ENCODE measurements around the gene TCF19.

The TCF19 gene

GRCh38 chr6:31203345-31203979, 45.1 kb downstream of the TCF19 start:
- peak; percentile 45 for DNase-seq (ENCODE audit: extremely low spot score)
- ChIA-PET CTCF (interaction anchor here (0.8 to 3.2 kb wide), 5 partner anchors 11 to 239 kb away, joined by 3 to 17 read pairs (median 3); no protein-coding TSS in a partner anchor), POLR2A (interaction anchor here (0.6 to 1.4 kb wide), 8 partner anchors 38 to 372 kb away, joined by 3 to 8 read pairs (median 4); partner anchors contain the start of gene TNF)
- TF ChIP-seq, protein P1, sequence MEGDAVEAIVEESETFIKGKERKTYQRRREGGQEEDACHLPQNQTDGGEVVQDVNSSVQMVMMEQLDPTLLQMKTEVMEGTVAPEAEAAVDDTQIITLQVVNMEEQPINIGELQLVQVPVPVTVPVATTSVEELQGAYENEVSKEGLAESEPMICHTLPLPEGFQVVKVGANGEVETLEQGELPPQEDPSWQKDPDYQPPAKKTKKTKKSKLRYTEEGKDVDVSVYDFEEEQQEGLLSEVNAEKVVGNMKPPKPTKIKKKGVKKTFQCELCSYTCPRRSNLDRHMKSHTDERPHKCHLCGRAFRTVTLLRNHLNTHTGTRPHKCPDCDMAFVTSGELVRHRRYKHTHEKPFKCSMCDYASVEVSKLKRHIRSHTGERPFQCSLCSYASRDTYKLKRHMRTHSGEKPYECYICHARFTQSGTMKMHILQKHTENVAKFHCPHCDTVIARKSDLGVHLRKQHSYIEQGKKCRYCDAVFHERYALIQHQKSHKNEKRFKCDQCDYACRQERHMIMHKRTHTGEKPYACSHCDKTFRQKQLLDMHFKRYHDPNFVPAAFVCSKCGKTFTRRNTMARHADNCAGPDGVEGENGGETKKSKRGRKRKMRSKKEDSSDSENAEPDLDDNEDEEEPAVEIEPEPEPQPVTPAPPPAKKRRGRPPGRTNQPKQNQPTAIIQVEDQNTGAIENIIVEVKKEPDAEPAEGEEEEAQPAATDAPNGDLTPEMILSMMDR (IDR thresholded peaks at IDR 0.05; ENCODE audit: control extremely low read depth, extremely low read depth, low read depth, missing control alignments): no peak

GRCh38 chr6:31204751-31205145, 46.4 kb downstream of the TCF19 start:
- DNase-seq (ENCODE audit: extremely low spot score): no peak
- TF ChIP-seq, protein P1 (IDR thresholded peaks at IDR 0.05; ENCODE audit: control extremely low read depth, extremely low read depth, low read depth, missing control alignments): no peak
- ChIA-PET CTCF (interaction anchor here (1.7 to 5.1 kb wide), 3 partner anchors 9 to 161 kb away, joined by 4 to 23 read pairs (median 4); no protein-coding TSS in a partner anchor), POLR2A (no interaction called here)

DNA sequence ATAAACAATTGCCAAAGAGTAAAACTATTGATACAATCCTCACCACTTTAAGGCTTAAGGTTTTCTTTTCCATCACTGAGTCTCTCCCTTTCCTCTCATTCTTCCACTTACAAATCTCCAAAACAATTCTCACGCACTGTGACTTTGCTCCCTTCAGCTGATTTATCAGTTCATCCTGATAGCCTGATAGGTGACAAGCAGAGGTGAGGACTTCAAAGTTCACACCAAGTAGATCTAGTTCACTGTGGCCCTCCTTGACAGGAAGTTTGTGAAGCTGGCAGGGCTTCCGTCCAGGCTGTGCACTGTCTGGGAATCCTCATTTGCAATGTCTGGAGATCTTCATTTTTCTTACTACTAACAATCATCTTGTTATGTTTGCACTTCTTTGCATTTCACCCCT, 47.2 kb downstream of the TCF19 start:
- TF ChIP-seq, protein P1 (IDR thresholded peaks at IDR 0.05; ENCODE audit: control extremely low read depth, extremely low read depth, low read depth, missing control alignments): no peak
- no peak for DNase-seq (ENCODE audit: extremely low spot score)
- ChIA-PET CTCF (interaction anchor here (1.7 to 5.1 kb wide), 4 partner anchors 9 to 160 kb away, joined by 4 to 23 read pairs (median 6); no protein-coding TSS in a partner anchor), POLR2A (no interaction called here)

DNA sequence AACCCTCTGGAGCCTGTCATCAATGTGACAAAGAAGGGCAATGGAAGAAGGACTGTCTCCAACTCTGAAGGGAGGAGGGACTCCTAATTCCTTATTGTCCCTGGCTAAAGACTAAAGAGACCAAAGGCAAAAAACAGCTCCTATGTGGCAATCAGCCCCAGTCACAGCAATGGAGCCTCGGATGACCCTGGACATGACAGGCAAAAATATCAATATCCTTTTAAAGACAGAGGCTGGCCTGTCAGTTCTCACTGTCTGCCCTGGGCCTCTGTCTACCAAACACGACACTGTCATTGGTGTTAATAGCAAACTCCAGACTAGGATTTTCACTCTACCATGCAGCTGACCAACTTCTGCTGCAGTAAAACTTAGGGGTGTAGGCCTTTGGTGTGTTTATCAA, 50.1 kb downstream of the TCF19 start:
- POLR2A ChIA-PET: no interaction called here
- TF ChIP-seq, protein P1 (IDR thresholded peaks at IDR 0.05; ENCODE audit: control extremely low read depth, extremely low read depth, low read depth, missing control alignments): no peak
- CTCF ChIA-PET: interaction anchor here (1.5 to 5.1 kb wide), 3 partner anchors 9 to 158 kb away, joined by 4 to 23 read pairs (median 7); no protein-coding TSS in a partner anchor

GRCh38 chr6:31209137-31209536, 50.7 kb downstream of the TCF19 start:
- DNase-seq (ENCODE audit: extremely low spot score): no peak
- CTCF ChIA-PET: interaction anchor here (1.2 to 5.1 kb wide), 5 partner anchors 8 to 157 kb away, joined by 3 to 23 read pairs (median 4); no protein-coding TSS in a partner anchor
- POLR2A ChIA-PET: no interaction called here
- TF ChIP-seq, protein P1 (IDR thresholded peaks at IDR 0.05; ENCODE audit: control extremely low read depth, extremely low read depth, low read depth, missing control alignments): no peak

More for the DNA sequence above, 50.1 kb downstream of the TCF19 start:
- no peak for DNase-seq (ENCODE audit: extremely low spot score)

DNA sequence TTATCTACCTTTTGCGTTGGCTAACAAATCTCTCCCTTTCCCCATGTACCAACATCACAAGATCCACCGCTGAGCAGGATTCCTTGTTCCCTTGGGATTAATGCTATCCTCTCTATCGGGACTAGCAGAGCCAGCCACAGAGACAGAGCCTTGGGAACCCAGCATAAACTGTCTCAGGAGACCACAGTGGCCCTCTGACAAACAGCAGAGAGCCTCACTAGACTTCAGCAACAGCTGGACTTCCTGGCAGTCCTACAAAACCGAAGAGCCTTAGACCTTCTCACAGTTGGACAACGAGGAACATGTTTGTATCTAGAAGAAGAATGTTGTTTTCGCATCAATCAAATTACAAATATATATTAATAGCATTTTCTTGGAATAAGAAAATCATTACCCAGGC, 51.7 kb downstream of the TCF19 start:
- no peak for DNase-seq (ENCODE audit: extremely low spot score)
- CTCF ChIA-PET: interaction anchor here (0.9 to 1.7 kb wide), 3 partner anchors 13 to 66 kb away, joined by 3 to 5 read pairs (median 4); no protein-coding TSS in a partner anchor
- TF ChIP-seq, protein P1 (IDR thresholded peaks at IDR 0.05; ENCODE audit: control extremely low read depth, extremely low read depth, low read depth, missing control alignments): no peak
- POLR2A ChIA-PET: no interaction called here

Measured in GM10248 (cell line).